AG04449 (cell line): ENCODE measurements around the gene PDCD7.

Experiments
- CTCF ChIA-PET: fragments of 350-600 bp; formaldehyde crosslinking; extraction: SDS; loops from one replicate; lab custom pipeline; 2021; ENCODE audit warnings: antibody characterized with exemption; lab: Yijun Ruan, JAX
- POLR2A ChIA-PET: fragments of 400-600, 350-600 bp; formaldehyde crosslinking; extraction: SDS; loops from one replicate; lab custom pipeline; 2020; ENCODE audit warnings: antibody characterized with exemption, inconsistent platforms; lab: Yijun Ruan, JAX
- DNase-seq: peaks from one replicate; pipeline ENCODE4 v3.0.0-alpha.2; 2010; ENCODE audit warnings: low read depth, low spot score
- H3K4me3 ChIP-seq: 2 replicates; pipeline ENCODE4 v1.5.1; 2011; ENCODE audit warnings: low read depth, mild to moderate bottlenecking, control low read depth, low read length
- CTCF ChIP-seq: IDR thresholded peaks from one replicate; pipeline ENCODE4 v1.5.1; 2011; ENCODE audit warnings: mild to moderate bottlenecking, moderate library complexity, low read length, control low read depth, inconsistent platforms; ENCODE audit not compliant: insufficient read depth; ENCODE audit errors: missing control alignments

Gene PDCD7

GRCh38 chr15:65089206-65089824 lies 44.3 kb downstream of the PDCD7 start:
- no peak overlapping the region for H3K4me3 ChIP-seq
- POLR2A ChIA-PET: no interaction called here
- DNase-seq: no peak
- no peak for TF ChIP-seq CTCF
- CTCF ChIA-PET: interaction anchor here (1.2 to 14.3 kb wide), 4 partner anchors 12 to 38 kb away, joined by 3 to 117 read pairs (median 22); partner anchors contain the start of gene KBTBD13

- no peak for TF ChIP-seq CTCF
- ChIA-PET CTCF (interaction anchor here (1.2 to 14.3 kb wide), 5 partner anchors 11 to 55 kb away, joined by 3 to 117 read pairs (median 35); partner anchors contain the start of gene KBTBD13), POLR2A (no interaction called here)
- no peak for DNase-seq
- no peak overlapping the region for H3K4me3 ChIP-seq
Measured at GRCh38 chr15:65088643-65089021, 45.0 kb downstream of the PDCD7 start.

GRCh38 chr15:65087873-65088642 lies 45.5 kb downstream of the PDCD7 start:
- POLR2A ChIA-PET: no interaction called here
- no peak for TF ChIP-seq CTCF
- CTCF ChIA-PET: interaction anchor here (1.1 to 14.3 kb wide), 8 partner anchors 11 to 54 kb away, joined by 3 to 117 read pairs (median 16); partner anchors contain the start of genes KBTBD13 and UBAP1L
- DNase-seq: no peak
- no peak overlapping the region for H3K4me3 ChIP-seq

GRCh38 chr15:65087411-65087810 lies 46.2 kb downstream of the PDCD7 start:
- H3K4me3 ChIP-seq: no peak overlapping the region
- POLR2A ChIA-PET: interaction anchor here (0.8 kb wide), 1 partner anchor 263 kb away, joined by 3 read pairs; no protein-coding TSS in a partner anchor
- CTCF ChIA-PET: interaction anchor here (1.0 to 14.3 kb wide), 9 partner anchors 9 to 54 kb away, joined by 3 to 117 read pairs (median 6); partner anchors contain the start of genes KBTBD13 and UBAP1L
- TF ChIP-seq CTCF: no peak
- no peak for DNase-seq

GRCh38 chr15:65086680-65087111 lies 46.9 kb downstream of the PDCD7 start:
- CTCF ChIA-PET: interaction anchor here (0.9 to 14.3 kb wide), 11 partner anchors 9 to 53 kb away, joined by 3 to 117 read pairs (median 5); partner anchors contain the start of genes KBTBD13 and UBAP1L
- no peak overlapping the region for H3K4me3 ChIP-seq
- POLR2A ChIA-PET: interaction anchor here (0.8 kb wide), 1 partner anchor 263 kb away, joined by 3 read pairs; no protein-coding TSS in a partner anchor
- peak; percentile 31 for TF ChIP-seq CTCF
- no peak for DNase-seq
